HepG2 (cell line): Measurements from ENCODE around the gene IRAK4. TPM values are rescaled to one million over a fixed set of nuclear protein-coding genes. Genes with fewer than 3 reads are reported as not detected.

Experiments
- ATAC-seq: fragments of 200-7000 bp; cut with Tn5 transposase; 3 replicates; pipeline ENCODE4 v1.9.1; 2020; ENCODE audit warnings: mild to moderate bottlenecking, moderate library complexity
- BruUV-seq: library from RNA; stranded (reverse); fragments of 400-500 nt; replicated peaks from 2 replicates; lab custom pipeline; 2021; lab: Mats Ljungman, UMichigan
- CTCF ChIA-PET: fragments of 300-600 bp; formaldehyde crosslinking; extraction: SDS; loops from one replicate; lab custom pipeline; 2021; ENCODE audit warnings: low total read pairs, inconsistent platforms, low intra/inter-chr PET ratio; lab: Yijun Ruan, JAX
- POLR2A ChIA-PET: fragments of 350-600 bp; sonication (Branson Sonifier 250); formaldehyde crosslinking; loops from one replicate; lab custom pipeline; 2020; ENCODE audit warnings: antibody characterized with exemption, inconsistent platforms; lab: Yijun Ruan, JAX
- DNase-seq: peaks from one replicate; pipeline ENCODE4 v3.0.0-alpha.2; 2015; ENCODE audit warnings: low spot score
- FAIRE-seq: peaks from 3 replicates; lab custom pipeline; 2011; peaks lifted over from hg19 to GRCh38; lab: Jason Lieb, UNC
- H2AFZ ChIP-seq: one replicate; pipeline ENCODE4 v1.6.1; 2011; ENCODE audit warnings: low read length, inconsistent platforms
- H3K27ac ChIP-seq: fragments of 300-600 bp; 3 replicates; pipeline ENCODE4 v1.8.0; 2011; ENCODE audit warnings: mixed run types, mild to moderate bottlenecking, mixed read lengths, low read length, inconsistent platforms; ENCODE audit not compliant: insufficient read depth; ENCODE audit errors: extremely low read length
- H3K27me3 ChIP-seq, 2 experiments: fragments of 200-600 bp in 1 of 2; 2 replicates in 1 of 2; 3 replicates in 1 of 2; pipeline versions ENCODE4 v1.6.0 to v1.8.0; 2011; ENCODE audit warnings: low read length in 2 of 2, mild to moderate bottlenecking in 2 of 2, moderate library complexity in 2 of 2, inconsistent platforms in 1 of 2; ENCODE audit not compliant: insufficient read depth in 2 of 2, control insufficient read depth in 1 of 2
- H3K36me3 ChIP-seq, 2 experiments: fragments of 200-600 bp in 1 of 2; replicated peaks in 1 of 2; 2 replicates in 1 of 2; 3 replicates in 1 of 2; pipeline versions ENCODE4 v1.5.1 to v1.8.0; 2011; ENCODE audit warnings: low read length in 2 of 2, inconsistent platforms in 1 of 2; ENCODE audit not compliant: insufficient read depth in 2 of 2, control insufficient read depth in 1 of 2
- H3K4me1 ChIP-seq: 2 replicates; pipeline ENCODE4 v1.5.1; 2012; ENCODE audit warnings: low read length, inconsistent platforms; ENCODE audit not compliant: insufficient read depth
- H3K4me2 ChIP-seq: 2 replicates; pipeline ENCODE4 v1.6.0; 2011; ENCODE audit warnings: low read depth, low read length, inconsistent platforms
- H3K4me3 ChIP-seq, 3 experiments: fragments of 200-600 bp in 1 of 3; sonication (generic), shearing (Covaris generic) in 1 of 3; replicated peaks in 1 of 3; 2 replicates each; pipeline ENCODE4 v1.5.1; 2011 to 2016; ENCODE audit warnings: low read length in 3 of 3, inconsistent platforms in 2 of 3, low read depth in 2 of 3, mild to moderate bottlenecking in 2 of 3, control low read depth in 1 of 3, mixed read lengths in 1 of 3; ENCODE audit not compliant: insufficient read depth in 1 of 3
- H3K79me2 ChIP-seq: one replicate; pipeline ENCODE4 v1.6.1; 2011; ENCODE audit warnings: low read length, inconsistent platforms; ENCODE audit not compliant: insufficient read depth
- H3K9ac ChIP-seq: 2 replicates; pipeline ENCODE4 v1.6.0; 2011; ENCODE audit warnings: mild to moderate bottlenecking, low read depth, low read length, inconsistent platforms; ENCODE audit not compliant: insufficient read depth
- H3K9me3 ChIP-seq: 2 replicates; pipeline ENCODE4 v1.5.1; 2012; ENCODE audit warnings: mild to moderate bottlenecking, low read length
- H4K20me1 ChIP-seq: 2 replicates; pipeline ENCODE4 v1.6.0; 2011; ENCODE audit warnings: inconsistent platforms, mild to moderate bottlenecking, low read length, moderate library complexity; ENCODE audit not compliant: insufficient read depth
- JUN ChIP-seq: sonication (generic); formaldehyde crosslinking; IDR thresholded peaks from 2 replicates; pipeline ENCODE4 v1.4.0; 2020; ENCODE audit warnings: mild to moderate bottlenecking, missing genetic modification reagents
- PRPF4 ChIP-seq: fragments of 200-400 bp; formaldehyde crosslinking; IDR thresholded peaks from 2 replicates; pipeline ENCODE4 v1.6.1; 2016; ENCODE audit warnings: low read length, low read depth; ENCODE audit not compliant: poor library complexity, severe bottlenecking
- RFX1 ChIP-seq: fragments of 450-650 bp; IDR thresholded peaks from 2 replicates; pipeline ENCODE4 v1.6.1; 2017
- STAT5B ChIP-seq: sonication (generic); formaldehyde crosslinking; IDR thresholded peaks from 2 replicates; pipeline ENCODE4 v1.4.0; 2020; ENCODE audit warnings: missing genetic modification reagents
- THYN1 ChIP-seq: sonication (generic); formaldehyde crosslinking; IDR thresholded peaks from 2 replicates; pipeline ENCODE4 v1.8.1; 2023; ENCODE audit warnings: low read depth, mild to moderate bottlenecking, moderate library complexity, missing genetic modification reagents, borderline replicate concordance
- ZFP41 ChIP-seq: sonication (generic); formaldehyde crosslinking; IDR thresholded peaks from 2 replicates; pipeline ENCODE4 v1.4.0; 2020; ENCODE audit warnings: mild to moderate bottlenecking, missing genetic modification reagents, borderline replicate concordance
- ZNF253 ChIP-seq: sonication (generic); formaldehyde crosslinking; IDR thresholded peaks from 2 replicates; pipeline ENCODE4 v1.8.0; 2022; ENCODE audit warnings: mild to moderate bottlenecking, missing genetic modification reagents, borderline replicate concordance
- ZNF484 ChIP-seq: sonication (generic); formaldehyde crosslinking; IDR thresholded peaks from 2 replicates; pipeline ENCODE4 v1.5.1; 2020; ENCODE audit warnings: mild to moderate bottlenecking, low read depth, missing genetic modification reagents, borderline replicate concordance
- ZNF703 ChIP-seq: sonication (generic); formaldehyde crosslinking; IDR thresholded peaks from 2 replicates; pipeline ENCODE4 v1.5.1; 2020; ENCODE audit warnings: missing genetic modification reagents, mild to moderate bottlenecking, moderate library complexity, borderline replicate concordance
- ZNF879 ChIP-seq: sonication (generic); formaldehyde crosslinking; IDR thresholded peaks from 2 replicates; pipeline ENCODE4 v1.8.1; 2023; ENCODE audit warnings: missing genetic modification reagents
- WGBS: methylation state at CpG from one replicate; pipeline ENCODE4 v1.1.6; 2017; ENCODE audit warnings: low lambda C conversion rate; 5-methylcytosine and 5-hydroxymethylcytosine counted together
- in situ Hi-C: cut with HindIII; loops from 2 replicates; pipeline ENCODE4 v1.10.0; 2017; ENCODE audit warnings: low pct_unique_long_range_greater_than_20kb; ENCODE audit not compliant: extremely low pct_ligation_motif_present
- intact Hi-C: fragments of 100-400 bp; cut with micrococcal nuclease; formaldehyde crosslinking; loops from one replicate; pipeline ENCODE4 v1.10.0; 2022; ENCODE audit not compliant: unreplicated experiment
- polyA plus RNA-seq, 8 experiments: library from polyadenylated mRNA; depleted of rRNA in 3 of 8; stranded (reverse) in 7 of 8; unstranded in 1 of 8; fragments of >200 nt; fragmentation: Illumina TruSeq in 4 of 8; extraction: Trizol in 4 of 8; gene quantifications; 2 replicates each; pipeline versions ENCODE4 v1.2.1 to v1.2.3, GENCODE V29; 2011 to 2016; ENCODE audit warnings: low read depth in 4 of 8, missing spikeins in 1 of 8, mixed read lengths in 1 of 8; ENCODE audit not compliant: insufficient read depth in 1 of 8
- total RNA-seq, 5 experiments: library from RNA; depleted of rRNA; stranded (reverse); fragments of >200 nt; fragmentation: Illumina TruSeq; extraction: Trizol; gene quantifications; 2 replicates each; pipeline ENCODE4 v1.2.3, GENCODE V29; 2016; ENCODE audit warnings: low read depth in 1 of 5
- TF ChIP-seq, protein P1 (sequence below): fragments of 450-650 bp; IDR thresholded peaks from 2 replicates; pipeline ENCODE4 v1.6.1; 2017
- TF ChIP-seq, protein P2 (sequence below): sonication (generic); formaldehyde crosslinking; IDR thresholded peaks from 2 replicates; pipeline ENCODE4 v1.4.0; 2020; ENCODE audit warnings: missing genetic modification reagents
- TF ChIP-seq, protein P3 (sequence below): IDR thresholded peaks from 2 replicates; pipeline ENCODE4 v1.4.0; 2020; ENCODE audit warnings: mild to moderate bottlenecking, missing genetic modification reagents
- TF ChIP-seq, protein P4 (sequence below): sonication (generic); formaldehyde crosslinking; IDR thresholded peaks from 2 replicates; pipeline ENCODE4 v1.8.0; 2022; ENCODE audit warnings: mild to moderate bottlenecking, missing genetic modification reagents; ENCODE audit not compliant: insufficient replicate concordance

The IRAK4 gene
- total and polyA plus RNA-seq, 2 of the 13 experiments (the other 11 are each of a cell fraction or from before 2014, with no cell fraction given): 6.6 to 7.1 TPM

DNA sequence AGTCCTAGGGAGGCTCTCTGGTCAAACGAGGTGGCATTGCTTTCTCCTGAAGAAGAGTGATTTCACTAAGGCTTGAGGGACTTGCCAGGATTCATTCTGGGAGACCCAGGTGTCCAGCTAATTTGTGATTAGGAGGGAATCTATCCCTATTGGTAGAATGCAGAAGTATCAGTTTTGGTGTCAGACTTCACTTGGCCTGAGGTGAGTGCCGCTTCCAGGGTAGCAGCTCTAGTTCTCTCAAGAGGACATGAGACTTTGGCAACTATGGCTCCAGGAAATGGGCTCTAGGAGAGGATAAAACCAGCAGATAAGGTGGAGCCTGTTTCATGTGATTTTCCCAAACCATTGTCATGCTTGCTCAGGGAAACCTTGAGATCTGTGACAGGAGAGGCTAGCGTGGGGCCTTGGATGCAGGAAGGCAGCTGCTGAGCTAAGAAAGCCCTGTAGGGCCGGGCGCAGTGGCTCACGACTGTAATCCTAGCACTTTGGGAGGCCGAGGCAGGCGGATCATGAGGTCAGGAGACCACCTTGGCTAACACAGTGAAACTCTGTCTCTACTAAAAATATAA, 65.5 kb downstream of the IRAK4 start:
- H3K27ac ChIP-seq: no peak overlapping the region
- no peaks in the 10 kb centered on the region for H3K9me3 ChIP-seq
- no peaks in the 10 kb centered on the region for H3K4me1 ChIP-seq
- no peak overlapping the region for H3K4me2 ChIP-seq
- CTCF ChIA-PET: no interaction called here
- H2AFZ ChIP-seq: no peak overlapping the region
- WGBS: 40% methylated on average over 2 of the region's 8 CpGs
- H3K27me3 ChIP-seq: peaks cover 0 to 1% of the 10 kb centered on the region in 2 experiments; a peak in 2 of 5 replicates
- TF ChIP-seq, protein P1, sequence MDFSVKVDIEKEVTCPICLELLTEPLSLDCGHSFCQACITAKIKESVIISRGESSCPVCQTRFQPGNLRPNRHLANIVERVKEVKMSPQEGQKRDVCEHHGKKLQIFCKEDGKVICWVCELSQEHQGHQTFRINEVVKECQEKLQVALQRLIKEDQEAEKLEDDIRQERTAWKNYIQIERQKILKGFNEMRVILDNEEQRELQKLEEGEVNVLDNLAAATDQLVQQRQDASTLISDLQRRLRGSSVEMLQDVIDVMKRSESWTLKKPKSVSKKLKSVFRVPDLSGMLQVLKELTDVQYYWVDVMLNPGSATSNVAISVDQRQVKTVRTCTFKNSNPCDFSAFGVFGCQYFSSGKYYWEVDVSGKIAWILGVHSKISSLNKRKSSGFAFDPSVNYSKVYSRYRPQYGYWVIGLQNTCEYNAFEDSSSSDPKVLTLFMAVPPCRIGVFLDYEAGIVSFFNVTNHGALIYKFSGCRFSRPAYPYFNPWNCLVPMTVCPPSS: no peak
- TF ChIP-seq PRPF4: no peak
- no peak for TF ChIP-seq JUN
- TF ChIP-seq STAT5B (CRISPR knock-in tag): no peak
- no peak for TF ChIP-seq ZNF879 (CRISPR knock-in tag)
- TF ChIP-seq RFX1: no peak
- TF ChIP-seq, protein P2, sequence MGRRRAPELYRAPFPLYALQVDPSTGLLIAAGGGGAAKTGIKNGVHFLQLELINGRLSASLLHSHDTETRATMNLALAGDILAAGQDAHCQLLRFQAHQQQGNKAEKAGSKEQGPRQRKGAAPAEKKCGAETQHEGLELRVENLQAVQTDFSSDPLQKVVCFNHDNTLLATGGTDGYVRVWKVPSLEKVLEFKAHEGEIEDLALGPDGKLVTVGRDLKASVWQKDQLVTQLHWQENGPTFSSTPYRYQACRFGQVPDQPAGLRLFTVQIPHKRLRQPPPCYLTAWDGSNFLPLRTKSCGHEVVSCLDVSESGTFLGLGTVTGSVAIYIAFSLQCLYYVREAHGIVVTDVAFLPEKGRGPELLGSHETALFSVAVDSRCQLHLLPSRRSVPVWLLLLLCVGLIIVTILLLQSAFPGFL (CRISPR knock-in tag): no peak
- no peak for TF ChIP-seq ZNF484 (CRISPR knock-in tag)
- no peak for TF ChIP-seq ZNF253
- TF ChIP-seq, protein P3, sequence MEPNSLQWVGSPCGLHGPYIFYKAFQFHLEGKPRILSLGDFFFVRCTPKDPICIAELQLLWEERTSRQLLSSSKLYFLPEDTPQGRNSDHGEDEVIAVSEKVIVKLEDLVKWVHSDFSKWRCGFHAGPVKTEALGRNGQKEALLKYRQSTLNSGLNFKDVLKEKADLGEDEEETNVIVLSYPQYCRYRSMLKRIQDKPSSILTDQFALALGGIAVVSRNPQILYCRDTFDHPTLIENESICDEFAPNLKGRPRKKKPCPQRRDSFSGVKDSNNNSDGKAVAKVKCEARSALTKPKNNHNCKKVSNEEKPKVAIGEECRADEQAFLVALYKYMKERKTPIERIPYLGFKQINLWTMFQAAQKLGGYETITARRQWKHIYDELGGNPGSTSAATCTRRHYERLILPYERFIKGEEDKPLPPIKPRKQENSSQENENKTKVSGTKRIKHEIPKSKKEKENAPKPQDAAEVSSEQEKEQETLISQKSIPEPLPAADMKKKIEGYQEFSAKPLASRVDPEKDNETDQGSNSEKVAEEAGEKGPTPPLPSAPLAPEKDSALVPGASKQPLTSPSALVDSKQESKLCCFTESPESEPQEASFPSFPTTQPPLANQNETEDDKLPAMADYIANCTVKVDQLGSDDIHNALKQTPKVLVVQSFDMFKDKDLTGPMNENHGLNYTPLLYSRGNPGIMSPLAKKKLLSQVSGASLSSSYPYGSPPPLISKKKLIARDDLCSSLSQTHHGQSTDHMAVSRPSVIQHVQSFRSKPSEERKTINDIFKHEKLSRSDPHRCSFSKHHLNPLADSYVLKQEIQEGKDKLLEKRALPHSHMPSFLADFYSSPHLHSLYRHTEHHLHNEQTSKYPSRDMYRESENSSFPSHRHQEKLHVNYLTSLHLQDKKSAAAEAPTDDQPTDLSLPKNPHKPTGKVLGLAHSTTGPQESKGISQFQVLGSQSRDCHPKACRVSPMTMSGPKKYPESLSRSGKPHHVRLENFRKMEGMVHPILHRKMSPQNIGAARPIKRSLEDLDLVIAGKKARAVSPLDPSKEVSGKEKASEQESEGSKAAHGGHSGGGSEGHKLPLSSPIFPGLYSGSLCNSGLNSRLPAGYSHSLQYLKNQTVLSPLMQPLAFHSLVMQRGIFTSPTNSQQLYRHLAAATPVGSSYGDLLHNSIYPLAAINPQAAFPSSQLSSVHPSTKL (CRISPR knock-in tag): no peak
- TF ChIP-seq, protein P4, sequence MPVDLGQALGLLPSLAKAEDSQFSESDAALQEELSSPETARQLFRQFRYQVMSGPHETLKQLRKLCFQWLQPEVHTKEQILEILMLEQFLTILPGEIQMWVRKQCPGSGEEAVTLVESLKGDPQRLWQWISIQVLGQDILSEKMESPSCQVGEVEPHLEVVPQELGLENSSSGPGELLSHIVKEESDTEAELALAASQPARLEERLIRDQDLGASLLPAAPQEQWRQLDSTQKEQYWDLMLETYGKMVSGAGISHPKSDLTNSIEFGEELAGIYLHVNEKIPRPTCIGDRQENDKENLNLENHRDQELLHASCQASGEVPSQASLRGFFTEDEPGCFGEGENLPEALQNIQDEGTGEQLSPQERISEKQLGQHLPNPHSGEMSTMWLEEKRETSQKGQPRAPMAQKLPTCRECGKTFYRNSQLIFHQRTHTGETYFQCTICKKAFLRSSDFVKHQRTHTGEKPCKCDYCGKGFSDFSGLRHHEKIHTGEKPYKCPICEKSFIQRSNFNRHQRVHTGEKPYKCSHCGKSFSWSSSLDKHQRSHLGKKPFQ (CRISPR knock-in tag): no peak
- no peak for TF ChIP-seq ZNF703 (CRISPR knock-in tag)
- no peak for TF ChIP-seq THYN1 (CRISPR knock-in tag)
- TF ChIP-seq ZFP41 (CRISPR knock-in tag): no peak
- TF ChIP-seq, all 625 proteins: peak for 0
- in situ Hi-C loops: no loop called here
- no peak overlapping the region for H3K4me3 ChIP-seq
- ATAC-seq (no peak), DNase-seq (no peak), FAIRE-seq (no peak)
- H3K9ac ChIP-seq: no peak overlapping the region
- intact Hi-C loops: no loop called here
- no peaks in the 10 kb centered on the region for H3K79me2 ChIP-seq
- POLR2A ChIA-PET: no interaction called here
- no peaks in the 10 kb centered on the region for H4K20me1 ChIP-seq
- BruUV-seq: no TSS peak
- no peaks in the 10 kb centered on the region for H3K36me3 ChIP-seq
